SU-DHL-6 (cell line): ENCODE measurements around the gene SORCS2.

Experiments used
- CTCF ChIP-seq: fragments of 200-600 bp; sonication (generic); IDR thresholded peaks from one replicate; pipeline ENCODE4 v1.5.1; 2017; ENCODE audit warnings: antibody characterized with exemption, mild to moderate bottlenecking, low read length, moderate library complexity; ENCODE audit not compliant: insufficient read depth, poor library complexity, severe bottlenecking
- EZH2phosphoT487 ChIP-seq: fragments of 200-600 bp; sonication (generic), shearing (Covaris generic); conservative IDR thresholded peaks from 2 replicates; pipeline ENCODE4 v1.6.1; 2018; ENCODE audit warnings: mild to moderate bottlenecking, antibody characterized with exemption, low read length, moderate library complexity, mixed read lengths

- TF ChIP-seq CTCF (no peak), EZH2phosphoT487 (no peak)
Measured at GRCh38 chr4:7647186-7647585, 454.8 kb downstream of the SORCS2 start.
